B cell (primary cell): Measurements from ENCODE around the gene ADAMTS13.

Source experiments
- CTCF ChIP-seq: fragments of 200-600 bp; IDR thresholded peaks from one replicate; pipeline ENCODE4 v1.8.0; 2022; ENCODE audit warnings: antibody characterized with exemption, mild to moderate bottlenecking
- EZH2 ChIP-seq: IDR thresholded peaks from 2 replicates; pipeline ENCODE4 v1.6.1; 2012; ENCODE audit warnings: borderline replicate concordance, low read depth, mild to moderate bottlenecking, moderate library complexity, low read length; ENCODE audit not compliant: insufficient read depth, poor library complexity, severe bottlenecking

- TF ChIP-seq CTCF (no peak), EZH2 (no peak)
Observed at GRCh38 chr9:133493428-133493827, 71.3 kb downstream of the ADAMTS13 start.
